GM12878 (cell line): Measurements from ENCODE around the gene FOXK1. TPM values are rescaled to one million over a fixed set of nuclear protein-coding genes. Genes with fewer than 3 reads are reported as not detected.

Experiments
- ATAC-seq: fragments of 200-7000 bp; cut with Tn5 transposase; 3 replicates; pipeline ENCODE4 v1.9.1; 2020; ENCODE audit warnings: mild to moderate bottlenecking, moderate library complexity
- BruUV-seq: library from RNA; stranded (reverse); fragments of 400-500 nt; replicated peaks from 2 replicates; lab custom pipeline; 2021; lab: Mats Ljungman, UMichigan
- CTCF ChIA-PET: fragments of 300-600 bp; sonication (Branson Sonifier 250); formaldehyde crosslinking; extraction: SDS; loops from one replicate; lab custom pipeline; 2021; ENCODE audit warnings: inconsistent platforms; lab: Yijun Ruan, JAX
- POLR2A ChIA-PET: fragments of 350-600 bp; formaldehyde crosslinking; extraction: SDS; loops from one replicate; lab custom pipeline; 2021; ENCODE audit warnings: inconsistent platforms; lab: Charles Lee
- RAD21 ChIA-PET: fragments of 300-600 bp; sonication (Branson Sonifier 250); formaldehyde crosslinking; loops from one replicate; lab custom pipeline; 2023; ENCODE audit warnings: antibody characterized with exemption; ENCODE audit not compliant: unreplicated experiment; lab: Charles Lee
- SMC1A ChIA-PET: fragments of 300-600 bp; sonication (Branson Sonifier 250); formaldehyde crosslinking; loops from one replicate; lab custom pipeline; 2023; ENCODE audit not compliant: unreplicated experiment, uncharacterized antibody; lab: Charles Lee
- DNase-seq: peaks from one replicate; pipeline ENCODE4 v3.0.0-alpha.2; 2011; ENCODE audit warnings: low read depth, low spot score
- FAIRE-seq: peaks from 3 replicates; lab custom pipeline; 2011; peaks lifted over from hg19 to GRCh38; lab: Jason Lieb, UNC
- H2AFZ ChIP-seq: 2 replicates; pipeline ENCODE4 v1.6.0; 2011; ENCODE audit warnings: low read depth, low read length, control low read depth; ENCODE audit not compliant: control insufficient read depth
- H3K27ac ChIP-seq: 2 replicates; pipeline ENCODE4 v1.5.1; 2011; ENCODE audit warnings: control low read depth; ENCODE audit not compliant: control insufficient read depth, insufficient read depth
- H3K27me3 ChIP-seq, 2 experiments: replicated peaks in 1 of 2; 2 replicates each; pipeline versions ENCODE4 v1.6.0 to v1.6.1; 2011; ENCODE audit warnings: low read length in 1 of 2; ENCODE audit not compliant: control insufficient read depth in 2 of 2, insufficient read depth in 2 of 2
- H3K36me3 ChIP-seq, 2 experiments: 2 replicates each; pipeline ENCODE4 v1.5.1; 2011; ENCODE audit warnings: low read length in 1 of 2; ENCODE audit not compliant: control insufficient read depth in 2 of 2, insufficient read depth in 2 of 2
- H3K4me1 ChIP-seq: 2 replicates; pipeline ENCODE4 v1.6.1; 2011; ENCODE audit warnings: mild to moderate bottlenecking, low read length, moderate library complexity, mixed read lengths; ENCODE audit not compliant: control insufficient read depth, insufficient read depth
- H3K4me2 ChIP-seq: 2 replicates; pipeline ENCODE4 v1.6.0; 2011; ENCODE audit warnings: control low read depth; ENCODE audit not compliant: control insufficient read depth, insufficient read depth
- H3K4me3 ChIP-seq: fragments of 200-600 bp; sonication (generic); 2 replicates; pipeline ENCODE4 v1.5.1; 2016
- H3K79me2 ChIP-seq: 2 replicates; pipeline ENCODE4 v1.6.0; 2011; ENCODE audit warnings: low read length; ENCODE audit not compliant: control insufficient read depth, insufficient read depth
- H3K9ac ChIP-seq: 2 replicates; pipeline ENCODE4 v1.8.0; 2011; ENCODE audit warnings: low read length, control low read depth, mixed read lengths; ENCODE audit not compliant: control insufficient read depth, insufficient read depth
- H3K9me3 ChIP-seq: replicated peaks from 3 replicates; pipeline ENCODE4 v1.5.1; 2011; ENCODE audit warnings: mild to moderate bottlenecking, low read length; ENCODE audit not compliant: control insufficient read depth, insufficient read depth
- H4K20me1 ChIP-seq: 2 replicates; pipeline ENCODE4 v1.6.0; 2011; ENCODE audit not compliant: control insufficient read depth, insufficient read depth
- BHLHE40 ChIP-seq, 2 experiments: fragments of 450-650 bp in 1 of 2; IDR thresholded peaks; 2 replicates each; pipeline ENCODE4 v1.6.1; 2011 to 2017; ENCODE audit warnings: low read depth in 2 of 2, borderline replicate concordance in 1 of 2, improper control_type of control experiment in 1 of 2, low read length in 1 of 2, mild to moderate bottlenecking in 1 of 2
- CEBPB ChIP-seq, 2 experiments: fragments of 150-350 bp in 1 of 2; IDR thresholded peaks; 2 replicates each; pipeline ENCODE4 v1.6.1; 2012 to 2014; ENCODE audit warnings: low read depth in 2 of 2, low read length in 2 of 2, borderline replicate concordance in 1 of 2, inconsistent platforms in 1 of 2
- CHD2 ChIP-seq: IDR thresholded peaks from 2 replicates; pipeline ENCODE4 v1.6.1; 2011; ENCODE audit warnings: low read depth, low read length, improper control_type of control experiment, borderline replicate concordance
- DPF2 ChIP-seq: fragments of 450-650 bp; IDR thresholded peaks from 2 replicates; pipeline ENCODE4 v1.6.1; 2017; ENCODE audit warnings: mild to moderate bottlenecking
- EP300 ChIP-seq, 2 experiments: fragments of 150-350 bp in 1 of 2; IDR thresholded peaks; 2 replicates each; pipeline ENCODE4 v1.6.1; 2011 to 2012; ENCODE audit warnings: low read depth in 2 of 2, low read length in 2 of 2, borderline replicate concordance in 1 of 2, improper control_type of control experiment in 1 of 2, inconsistent platforms in 1 of 2; ENCODE audit not compliant: control insufficient read depth in 1 of 2
- KDM1A ChIP-seq: fragments of 200-600 bp; sonication (generic); IDR thresholded peaks from 2 replicates; pipeline ENCODE4 v1.6.1; 2016; ENCODE audit warnings: borderline replicate concordance
- RB1 ChIP-seq: fragments of 450-650 bp; formaldehyde crosslinking; IDR thresholded peaks from 2 replicates; pipeline ENCODE4 v1.6.1; 2017; ENCODE audit warnings: mild to moderate bottlenecking, borderline replicate concordance
- STAT1 ChIP-seq: fragments of 450-650 bp; conservative IDR thresholded peaks from 2 replicates; pipeline ENCODE4 v1.6.1; 2014; ENCODE audit warnings: antibody characterized with exemption, mild to moderate bottlenecking
- TCF12 ChIP-seq: IDR thresholded peaks from 2 replicates; pipeline ENCODE4 v1.6.1; 2011; ENCODE audit warnings: low read depth, mild to moderate bottlenecking, low read length
- ZNF207 ChIP-seq: fragments of 450-650 bp; IDR thresholded peaks from 2 replicates; pipeline ENCODE4 v1.6.1; 2014; ENCODE audit warnings: antibody characterized with exemption, mild to moderate bottlenecking, borderline replicate concordance
- ZNF217 ChIP-seq: fragments of 450-650 bp; IDR thresholded peaks from 2 replicates; pipeline ENCODE4 v1.6.1; 2017; ENCODE audit warnings: antibody characterized with exemption, mild to moderate bottlenecking
- ZNF24 ChIP-seq: fragments of 450-650 bp; IDR thresholded peaks from 2 replicates; pipeline ENCODE4 v1.6.1; 2017; ENCODE audit warnings: antibody characterized with exemption, mild to moderate bottlenecking
- WGBS: methylation state at CpG from one replicate; pipeline ENCODE4 v1.1.6; 2016; ENCODE audit warnings: low lambda C conversion rate; ENCODE audit not compliant: insufficient replicate concordance, insufficient coverage; ENCODE audit errors: missing lambda C conversion rate; 5-methylcytosine and 5-hydroxymethylcytosine counted together
- in situ Hi-C: fragments of 300-500 bp; cut with MboI; formaldehyde crosslinking; loops from 9 replicates; pipeline ENCODE4 v1.14.3; 2018; ENCODE audit warnings: mixed read lengths
- intact Hi-C: fragments of 100-400 bp; cut with micrococcal nuclease; formaldehyde crosslinking; loops from one replicate; pipeline ENCODE4 v1.14.2; 2022; ENCODE audit not compliant: unreplicated experiment
- polyA plus RNA-seq, 11 experiments: library from polyadenylated mRNA; depleted of rRNA in 4 of 11; unstranded in 6 of 11; stranded (reverse) in 5 of 11; fragments of >200 nt; fragmentation: Nextera tagmentation in 4 of 11; fragmentation: Illumina TruSeq in 1 of 11; extraction: Ambion mirVana in 4 of 11; extraction: Trizol in 1 of 11; gene quantifications; 1 replicate in 1 of 11; 2 replicates in 10 of 11; pipeline versions ENCODE4 v1.2.1 to v1.2.3, GENCODE V29; 2011 to 2016; ENCODE audit warnings: inconsistent platforms in 2 of 11, missing spikeins in 2 of 11, low read depth in 1 of 11
- total RNA-seq, 4 experiments: library from RNA; depleted of rRNA in 3 of 4; stranded (reverse); fragments of >200 nt in 3 of 4; fragmentation: Illumina TruSeq in 1 of 4; extraction: Trizol in 1 of 4; gene quantifications; 2 replicates each; pipeline versions ENCODE4 v1.2.1 to v1.2.3, GENCODE V29; 2013 to 2021
- TF ChIP-seq, protein P1 (sequence below): fragments of 450-650 bp; formaldehyde crosslinking; IDR thresholded peaks from 2 replicates; pipeline ENCODE4 v1.4.0; 2020; ENCODE audit warnings: mild to moderate bottlenecking, moderate library complexity

FOXK1 gene
- total and polyA plus RNA-seq, 10 of the 15 experiments (the other 5 are each of a cell fraction or from before 2014, with no cell fraction given) = 0.24 to 31.8 (median 4.5) TPM

DNA sequence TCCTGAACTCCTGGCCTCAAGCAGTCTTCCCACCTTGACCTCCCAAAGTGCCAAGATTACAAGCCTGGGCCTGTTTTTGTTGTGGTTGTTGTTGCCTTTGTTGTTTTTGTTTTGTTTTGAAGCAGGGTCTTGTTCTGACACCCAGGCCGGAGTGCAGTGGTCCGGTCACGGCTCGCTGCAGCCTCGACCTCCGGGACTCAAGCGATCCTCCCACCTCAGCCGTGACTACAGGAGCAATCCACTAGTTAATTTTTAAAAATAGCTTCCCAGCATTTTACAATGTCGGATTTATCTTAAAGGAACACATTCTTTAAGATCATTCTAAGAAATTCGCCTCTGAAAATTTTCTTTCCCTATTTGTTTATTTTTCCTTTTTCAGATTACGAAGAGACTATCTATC lies 65.7 kb downstream of the FOXK1 start:
- DNase-seq (no peak), FAIRE-seq (no peak), ATAC-seq (no peak)
- BruUV-seq = no TSS peak
- SMC1A ChIA-PET = interaction anchor here (0.7 to 0.9 kb wide), 2 partner anchors 58 to 64 kb away, joined by 3 read pairs; no protein-coding TSS in a partner anchor
- Histone ChIP-seq H3K36me3 (peaks cover 11 to 15% of the 10 kb centered on the region in 2 experiments; a peak in 3 of 4 replicates), H2AFZ (no peak overlapping the region), H3K27me3 (no peaks in the 10 kb centered on the region), H3K4me2 (no peak overlapping the region), H3K9ac (no peak overlapping the region), H4K20me1 (no peaks in the 10 kb centered on the region), H3K27ac (peak overlapping the region; percentile 52; the same call in 1 of the 2 replicates), H3K4me1 (peaks cover 34% of the 10 kb centered on the region), H3K79me2 (peaks cover 14% of the 10 kb centered on the region), H3K4me3 (no peak overlapping the region), H3K9me3 (no peaks in the 10 kb centered on the region)
- RAD21 ChIA-PET = interaction anchor here (0.6 to 1.9 kb wide), 4 partner anchors 27 to 69 kb away, joined by 3 to 5 read pairs (median 3); no protein-coding TSS in a partner anchor
- WGBS = 41% methylated on average over 11 of the region's 11 CpGs
- in situ Hi-C loops (no loop called here), intact Hi-C loops (no loop called here)
- CTCF ChIA-PET = interaction anchor here (0.9 kb wide), 1 partner anchor 64 kb away, joined by 3 read pairs; no protein-coding TSS in a partner anchor
- TF ChIP-seq STAT1 = no peak
- no peak for TF ChIP-seq ZNF207
- no peak for TF ChIP-seq BHLHE40 (IDR thresholded peaks at IDR 0.05; ENCODE audit: borderline replicate concordance in 1 of 2, low read depth in 2 of 2, low read length in 1 of 2)
- no peak for TF ChIP-seq EP300 (IDR thresholded peaks at IDR 0.05; ENCODE audit: borderline replicate concordance in 1 of 2, control insufficient read depth in 1 of 2, low read depth in 2 of 2, low read length in 2 of 2)
- TF ChIP-seq RB1 = no peak
- TF ChIP-seq TCF12 = no peak
- TF ChIP-seq CEBPB (IDR thresholded peaks at IDR 0.05; ENCODE audit: borderline replicate concordance in 1 of 2, low read depth in 2 of 2, low read length in 2 of 2) = no peak
- TF ChIP-seq DPF2 = no peak
- TF ChIP-seq CHD2 = no peak
- TF ChIP-seq KDM1A = no peak
- TF ChIP-seq, protein P1, sequence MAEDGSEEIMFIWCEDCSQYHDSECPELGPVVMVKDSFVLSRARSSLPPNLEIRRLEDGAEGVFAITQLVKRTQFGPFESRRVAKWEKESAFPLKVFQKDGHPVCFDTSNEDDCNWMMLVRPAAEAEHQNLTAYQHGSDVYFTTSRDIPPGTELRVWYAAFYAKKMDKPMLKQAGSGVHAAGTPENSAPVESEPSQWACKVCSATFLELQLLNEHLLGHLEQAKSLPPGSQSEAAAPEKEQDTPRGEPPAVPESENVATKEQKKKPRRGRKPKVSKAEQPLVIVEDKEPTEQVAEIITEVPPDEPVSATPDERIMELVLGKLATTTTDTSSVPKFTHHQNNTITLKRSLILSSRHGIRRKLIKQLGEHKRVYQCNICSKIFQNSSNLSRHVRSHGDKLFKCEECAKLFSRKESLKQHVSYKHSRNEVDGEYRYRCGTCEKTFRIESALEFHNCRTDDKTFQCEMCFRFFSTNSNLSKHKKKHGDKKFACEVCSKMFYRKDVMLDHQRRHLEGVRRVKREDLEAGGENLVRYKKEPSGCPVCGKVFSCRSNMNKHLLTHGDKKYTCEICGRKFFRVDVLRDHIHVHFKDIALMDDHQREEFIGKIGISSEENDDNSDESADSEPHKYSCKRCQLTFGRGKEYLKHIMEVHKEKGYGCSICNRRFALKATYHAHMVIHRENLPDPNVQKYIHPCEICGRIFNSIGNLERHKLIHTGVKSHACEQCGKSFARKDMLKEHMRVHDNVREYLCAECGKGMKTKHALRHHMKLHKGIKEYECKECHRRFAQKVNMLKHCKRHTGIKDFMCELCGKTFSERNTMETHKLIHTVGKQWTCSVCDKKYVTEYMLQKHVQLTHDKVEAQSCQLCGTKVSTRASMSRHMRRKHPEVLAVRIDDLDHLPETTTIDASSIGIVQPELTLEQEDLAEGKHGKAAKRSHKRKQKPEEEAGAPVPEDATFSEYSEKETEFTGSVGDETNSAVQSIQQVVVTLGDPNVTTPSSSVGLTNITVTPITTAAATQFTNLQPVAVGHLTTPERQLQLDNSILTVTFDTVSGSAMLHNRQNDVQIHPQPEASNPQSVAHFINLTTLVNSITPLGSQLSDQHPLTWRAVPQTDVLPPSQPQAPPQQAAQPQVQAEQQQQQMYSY = no peak
- TF ChIP-seq ZNF24 = no peak
- TF ChIP-seq ZNF217 = no peak
- POLR2A ChIA-PET = no interaction called here
